ENCODE data around the gene EDA. TPM values are rescaled to one million over a fixed set of nuclear protein-coding genes. Genes with fewer than 3 reads are reported as not detected.

The EDA gene
- total RNA-seq, 1 experiment from 2014 or later = 5.2 TPM

- ChIA-PET CTCF (no interaction called here), RAD21 (ENCODE audit: low non-redundant PET in 1 of 2, low total read pairs in 2 of 2, uncharacterized antibody in 2 of 2, unreplicated experiment in 2 of 2) (no interaction called here), POLR2A (no interaction called here)
- Histone ChIP-seq H3K79me2 (ENCODE audit: insufficient read depth, low read length) (no peaks in the 10 kb centered on the region), H3K4me1 (ENCODE audit: control insufficient read depth in 1 of 2, insufficient read depth in 2 of 2, low read length in 2 of 2) (no peaks in the 10 kb centered on the region), H3K4me2 (ENCODE audit: low read length) (no peak overlapping the region), H3K4me3 (replicated peaks in 1 of 2; ENCODE audit: low read depth in 1 of 2, low read length in 2 of 2) (no peak overlapping the region), H3K9me3 (ENCODE audit: control insufficient read depth in 1 of 2, insufficient read depth in 1 of 2, low read depth in 1 of 2, low read length in 2 of 2) (no peaks in the 10 kb centered on the region), H3K36me3 (ENCODE audit: control insufficient read depth in 1 of 2, insufficient read depth in 2 of 2, low read length in 2 of 2) (no peaks in the 10 kb centered on the region), H3K9ac (ENCODE audit: low read length) (no peak overlapping the region), H4K20me1 (ENCODE audit: insufficient read depth) (no peaks in the 10 kb centered on the region), H3K9me2 (ENCODE audit: insufficient read depth) (no peaks in the 10 kb centered on the region), H3K27ac (ENCODE audit: low read depth, low read length) (no peak overlapping the region), H2AFZ (ENCODE audit: low read depth, low read length, poor library complexity, severe bottlenecking) (no peak overlapping the region), H3K27me3 (ENCODE audit: insufficient read depth, low read length) (no peaks in the 10 kb centered on the region)
- no peak for DNase-seq (ENCODE audit: low read depth, low spot score)
- BruUV-seq (replicated peaks) = no TSS peak
- no peak for ATAC-seq
- intact Hi-C loops (cut with micrococcal nuclease) = no loop called here
- TF ChIP-seq MAX (IDR thresholded peaks at IDR 0.05) (no peak), SRF (IDR thresholded peaks at IDR 0.05; ENCODE audit: low read depth) (no peak), YY1 (IDR thresholded peaks at IDR 0.05; ENCODE audit: extremely low read depth, insufficient replicate concordance, low read depth, low read length) (no peak), RAD21 (IDR thresholded peaks at IDR 0.05; ENCODE audit: low read depth) (no peak), FOSL1 (IDR thresholded peaks at IDR 0.05; ENCODE audit: low read depth) (no peak), POLR2AphosphoS5 (IDR thresholded peaks at IDR 0.05; ENCODE audit: low read depth, low read length) (no peak), CTCF (IDR thresholded peaks at IDR 0.05 in 2 of 3, conservative IDR thresholded peaks at IDR 0.05 in 1 of 3; ENCODE audit: borderline replicate concordance in 1 of 3, insufficient read depth in 1 of 3, low read depth in 2 of 3, low read length in 2 of 3) (no peak), EZH2phosphoT487 (IDR thresholded peaks at IDR 0.05; ENCODE audit: borderline replicate concordance) (no peak), EGR1 (IDR thresholded peaks at IDR 0.05; ENCODE audit: low read depth) (no peak), POLR2A (IDR thresholded peaks at IDR 0.05; ENCODE audit: borderline replicate concordance, extremely low read depth, insufficient read depth, insufficient read length) (no peak), ATF3 (IDR thresholded peaks at IDR 0.05) (no peak), ZNF274 (IDR thresholded peaks at IDR 0.05; ENCODE audit: low read depth, low read length) (no peak), ELF1 (IDR thresholded peaks at IDR 0.05; ENCODE audit: borderline replicate concordance, low read depth) (no peak), SIN3A (IDR thresholded peaks at IDR 0.05; ENCODE audit: low read depth) (no peak), ZBTB33 (IDR thresholded peaks at IDR 0.05; ENCODE audit: extremely low read depth, insufficient replicate concordance, low read length) (no peak), SP1 (IDR thresholded peaks at IDR 0.05; ENCODE audit: low read depth) (no peak)
Measured at GRCh38 chrX:69600182-69600581, 15.7 kb upstream of the EDA start.
